SK-N-SH treated with all-trans-retinoic acid at 6 μM for 48 hours (cell line): ENCODE data around the gene SEPHS1.

Experiments used
- PPARA ChIP-seq: fragments of 250-450 bp; sonication (Bioruptor Pico); IDR thresholded peaks from 2 replicates; pipeline ENCODE4 v1.5.0; 2020; ENCODE audit warnings: mild to moderate bottlenecking, borderline replicate concordance
- TSHZ2 ChIP-seq: fragments of 250-450 bp; sonication (Bioruptor Pico); IDR thresholded peaks from 2 replicates; pipeline ENCODE4 v1.5.0; 2020; ENCODE audit warnings: mild to moderate bottlenecking, moderate library complexity
- TF ChIP-seq, protein P1 (sequence below): fragments of 250-450 bp; sonication (Bioruptor Pico); IDR thresholded peaks from 2 replicates; pipeline ENCODE4 v1.8.0; 2020; ENCODE audit warnings: mild to moderate bottlenecking, moderate library complexity, borderline replicate concordance

GRCh38 chr10:13338390-13339110 lies 9.5 kb downstream of the SEPHS1 start:
- no peak for TF ChIP-seq PPARA (CRISPR knock-in tag)
- TF ChIP-seq, protein P1, sequence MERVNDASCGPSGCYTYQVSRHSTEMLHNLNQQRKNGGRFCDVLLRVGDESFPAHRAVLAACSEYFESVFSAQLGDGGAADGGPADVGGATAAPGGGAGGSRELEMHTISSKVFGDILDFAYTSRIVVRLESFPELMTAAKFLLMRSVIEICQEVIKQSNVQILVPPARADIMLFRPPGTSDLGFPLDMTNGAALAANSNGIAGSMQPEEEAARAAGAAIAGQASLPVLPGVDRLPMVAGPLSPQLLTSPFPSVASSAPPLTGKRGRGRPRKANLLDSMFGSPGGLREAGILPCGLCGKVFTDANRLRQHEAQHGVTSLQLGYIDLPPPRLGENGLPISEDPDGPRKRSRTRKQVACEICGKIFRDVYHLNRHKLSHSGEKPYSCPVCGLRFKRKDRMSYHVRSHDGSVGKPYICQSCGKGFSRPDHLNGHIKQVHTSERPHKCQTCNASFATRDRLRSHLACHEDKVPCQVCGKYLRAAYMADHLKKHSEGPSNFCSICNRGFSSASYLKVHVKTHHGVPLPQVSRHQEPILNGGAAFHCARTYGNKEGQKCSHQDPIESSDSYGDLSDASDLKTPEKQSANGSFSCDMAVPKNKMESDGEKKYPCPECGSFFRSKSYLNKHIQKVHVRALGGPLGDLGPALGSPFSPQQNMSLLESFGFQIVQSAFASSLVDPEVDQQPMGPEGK (CRISPR knock-in tag) = no peak
- no peak for TF ChIP-seq TSHZ2
